ENCODE results near the gene ESRP2. TPM values are rescaled to one million over a fixed set of nuclear protein-coding genes. Genes with fewer than 3 reads are reported as not detected.

ESRP2 gene
- total RNA-seq, 2 donors from 2014 or later, result 0.23 TPM; not detected in 1

DNA sequence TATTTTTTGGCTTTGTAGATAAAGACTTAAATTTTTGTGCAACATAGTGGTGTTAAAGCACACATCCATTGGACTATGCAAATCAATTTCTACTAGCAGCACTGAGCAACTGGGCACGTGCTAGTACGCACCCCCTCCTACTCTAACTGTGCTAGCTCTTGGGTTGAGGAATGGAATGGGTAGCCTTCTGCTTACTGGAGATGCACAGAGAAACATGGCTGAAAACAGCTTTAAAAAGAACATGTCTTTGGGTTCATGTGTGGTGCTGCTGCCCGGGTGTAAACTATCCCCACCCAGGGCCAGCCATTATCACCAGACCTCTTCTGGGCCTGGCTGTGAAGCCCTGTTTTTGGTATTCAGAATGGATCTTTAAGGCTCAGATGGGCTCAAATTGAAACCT lies 7.3 kb downstream of the ESRP2 start:
- intact Hi-C loops (cut with DNase I), result loop anchor here in 1 of 2 donors (10.0 kb wide), 1 partner anchor 144 kb away; the partner anchor contains the start of gene NFATC3
- DNase-seq (ENCODE audit: low spot score), result peak; percentile 14

GRCh38 chr16:68227850-68228553 lies 7.9 kb downstream of the ESRP2 start:
- no peak for DNase-seq (ENCODE audit: low spot score)
- intact Hi-C loops (cut with DNase I), result loop anchor here in 1 of 2 donors (10.0 kb wide), 1 partner anchor 143 kb away; the partner anchor contains the start of gene NFATC3

DNA sequence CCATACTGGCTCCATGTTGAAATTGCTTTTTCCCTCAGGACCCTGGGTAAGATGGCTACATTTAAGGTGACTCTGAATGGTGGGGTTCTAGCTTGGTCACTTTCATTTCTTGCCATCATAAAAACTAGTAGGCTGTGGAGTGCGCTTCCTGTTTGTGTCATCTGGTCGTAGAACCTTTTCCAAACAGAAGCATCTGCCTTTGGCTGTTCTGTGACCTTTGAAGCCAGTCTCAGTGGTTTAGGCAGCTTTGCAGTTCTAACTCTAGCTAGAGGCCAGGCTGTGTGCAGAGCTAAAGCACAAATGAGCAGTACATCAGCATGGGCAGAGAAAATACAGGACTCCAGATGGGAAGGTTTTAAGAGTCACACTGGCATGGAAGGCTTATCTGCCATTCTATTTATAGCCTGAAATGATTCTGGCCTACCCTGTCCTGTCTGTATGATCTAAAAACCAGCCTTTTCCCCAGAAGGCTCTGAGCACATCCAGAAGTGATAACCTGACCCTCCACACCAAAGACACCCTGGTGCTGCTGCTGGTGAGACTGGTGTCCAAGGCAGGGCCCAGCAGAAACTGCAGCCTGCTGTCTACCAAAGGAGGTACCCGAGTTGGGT lies 8.6 kb downstream of the ESRP2 start:
- no peak for DNase-seq (ENCODE audit: low spot score)
- intact Hi-C loops (cut with DNase I), result loop anchor here in 1 of 2 donors (10.0 kb wide), 1 partner anchor 142 kb away; the partner anchor contains the start of gene NFATC3

DNA sequence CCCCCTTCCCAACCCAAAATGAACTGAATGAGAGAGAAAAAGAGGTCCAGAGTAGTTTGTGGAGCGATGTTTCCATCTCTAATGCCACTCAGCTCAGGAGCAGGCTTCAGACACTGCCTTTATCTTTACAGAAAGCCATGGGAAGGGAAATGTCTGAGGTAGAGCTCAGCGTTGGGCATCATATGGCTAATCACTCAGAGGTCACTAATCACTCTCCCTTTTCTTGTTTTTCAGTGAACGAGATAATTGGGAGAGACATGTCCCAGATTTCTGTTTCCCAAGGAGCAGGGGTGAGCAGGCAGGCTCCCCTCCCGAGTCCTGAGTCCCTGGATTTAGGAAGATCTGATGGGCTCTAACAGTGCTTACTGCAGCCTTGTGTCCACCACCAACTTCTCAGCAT lies 9.8 kb downstream of the ESRP2 start:
- intact Hi-C loops (cut with DNase I), result loop anchor here in 1 of 2 donors (10.0 kb wide), 1 partner anchor 141 kb away; the partner anchor contains the start of gene NFATC3
- no peak for DNase-seq (ENCODE audit: low spot score)

DNA sequence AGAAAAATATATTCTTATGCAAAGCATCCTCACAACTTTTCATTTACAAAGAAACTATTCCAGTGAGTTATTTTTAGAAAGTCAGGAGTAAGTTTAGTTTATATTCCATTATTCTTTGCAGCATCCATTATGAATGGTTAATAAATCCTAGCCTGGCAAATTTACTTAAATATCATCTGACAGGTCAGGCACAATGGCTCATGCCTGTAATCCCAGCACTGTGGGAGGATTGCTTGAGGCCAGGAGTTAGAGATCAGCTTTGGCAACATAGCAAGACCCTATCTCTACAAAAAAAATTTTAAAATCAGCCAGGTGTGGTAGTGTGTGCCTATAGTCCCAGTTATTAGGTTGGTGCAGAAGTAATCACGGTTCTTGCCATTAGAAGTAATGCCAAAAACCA lies 12.9 kb downstream of the ESRP2 start:
- intact Hi-C loops (cut with DNase I), result loop anchor here in 1 of 2 donors (10.0 kb wide), 1 partner anchor 138 kb away; the partner anchor contains the start of gene NFATC3
- no peak for DNase-seq (ENCODE audit: low spot score)

GRCh38 chr16:68219725-68220351 lies 16.1 kb downstream of the ESRP2 start:
- intact Hi-C loops (cut with DNase I), result loop anchor here in 1 of 2 donors (10.0 kb wide), 2 partner anchors 135 to 585 kb away; partner anchors contain the start of gene NFATC3
- no peak for DNase-seq (ENCODE audit: low spot score)

DNA sequence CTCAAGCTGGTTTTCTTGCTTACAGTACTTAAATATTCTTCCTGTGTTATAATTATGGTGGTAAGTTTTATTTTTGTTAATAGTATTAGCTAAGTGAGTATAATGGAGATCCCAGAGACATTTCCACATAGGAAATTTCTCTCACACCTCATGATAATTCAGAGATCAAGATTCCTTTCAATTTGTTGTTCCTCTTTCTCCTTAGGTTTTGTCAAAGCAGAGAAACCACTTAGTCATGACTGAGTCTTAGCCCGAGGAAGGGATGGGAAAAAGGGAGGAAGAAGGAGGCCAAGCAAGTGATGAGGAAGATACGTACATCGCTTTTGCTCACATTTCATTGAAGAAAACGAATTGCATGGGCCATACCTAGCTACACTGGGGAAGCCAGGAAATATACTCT lies 18.4 kb downstream of the ESRP2 start:
- no peak for DNase-seq (ENCODE audit: low spot score)
- intact Hi-C loops (cut with DNase I), result loop anchor here in 1 of 2 donors (10.0 kb wide), 1 partner anchor 587 kb away; no protein-coding TSS in a partner anchor

- no peak for DNase-seq (ENCODE audit: low spot score)
- intact Hi-C loops (cut with DNase I), result loop anchor here in 1 of 2 donors (10.0 kb wide), 1 partner anchor 589 kb away; no protein-coding TSS in a partner anchor
Measured at GRCh38 chr16:68216240-68216639, 19.7 kb downstream of the ESRP2 start.

GRCh38 chr16:68215302-68215701 lies 20.6 kb downstream of the ESRP2 start:
- no peak for DNase-seq (ENCODE audit: low spot score)
- intact Hi-C loops (cut with DNase I), result loop anchor here in 1 of 2 donors (10.0 kb wide), 1 partner anchor 589 kb away; no protein-coding TSS in a partner anchor

- intact Hi-C loops (cut with DNase I), result loop anchor here in 1 of 2 donors (10.0 kb wide), 1 partner anchor 590 kb away; no protein-coding TSS in a partner anchor
- no peak for DNase-seq (ENCODE audit: low spot score)
Measured at GRCh38 chr16:68214726-68215125, 21.2 kb downstream of the ESRP2 start.

GRCh38 chr16:68206245-68206644 lies 29.7 kb downstream of the ESRP2 start:
- no peak for DNase-seq (ENCODE audit: low spot score)
- intact Hi-C loops (cut with DNase I), result no loop called here

- intact Hi-C loops (cut with DNase I), result no loop called here
Measured at GRCh38 chr16:68202091-68202519, 33.8 kb downstream of the ESRP2 start.

GRCh38 chr16:68200088-68200783 lies 35.7 kb downstream of the ESRP2 start:
- intact Hi-C loops (cut with DNase I), result no loop called here
- DNase-seq (ENCODE audit: low spot score), result no peak

More at GRCh38 chr16:68202091-68202519, 33.8 kb downstream of the ESRP2 start:
- no peak for DNase-seq (ENCODE audit: low spot score)

- intact Hi-C loops (cut with DNase I), result no loop called here
- no peak for DNase-seq (ENCODE audit: low spot score)
Measured at GRCh38 chr16:68197250-68197649, 38.7 kb downstream of the ESRP2 start.

DNA sequence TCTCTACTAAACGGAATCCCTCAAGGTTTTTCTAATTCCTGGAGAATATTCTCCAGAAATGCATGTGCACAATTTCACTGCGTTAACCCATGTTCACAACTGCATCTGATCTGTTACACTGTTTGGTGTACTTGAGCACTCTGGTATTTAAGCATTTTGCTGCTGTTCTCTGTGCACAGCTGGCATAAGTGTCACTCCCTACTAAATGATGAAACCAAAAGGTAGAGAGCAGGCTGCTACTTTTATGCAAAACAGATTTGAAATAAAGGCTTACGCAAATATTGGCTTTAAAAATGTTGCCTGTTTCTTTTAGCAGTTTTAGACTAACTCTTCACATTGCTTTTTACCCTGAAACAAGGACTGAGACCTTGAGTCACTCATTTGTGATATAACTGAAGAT lies 41.7 kb downstream of the ESRP2 start:
- DNase-seq (ENCODE audit: low spot score), result no peak
- intact Hi-C loops (cut with DNase I), result no loop called here

DNA sequence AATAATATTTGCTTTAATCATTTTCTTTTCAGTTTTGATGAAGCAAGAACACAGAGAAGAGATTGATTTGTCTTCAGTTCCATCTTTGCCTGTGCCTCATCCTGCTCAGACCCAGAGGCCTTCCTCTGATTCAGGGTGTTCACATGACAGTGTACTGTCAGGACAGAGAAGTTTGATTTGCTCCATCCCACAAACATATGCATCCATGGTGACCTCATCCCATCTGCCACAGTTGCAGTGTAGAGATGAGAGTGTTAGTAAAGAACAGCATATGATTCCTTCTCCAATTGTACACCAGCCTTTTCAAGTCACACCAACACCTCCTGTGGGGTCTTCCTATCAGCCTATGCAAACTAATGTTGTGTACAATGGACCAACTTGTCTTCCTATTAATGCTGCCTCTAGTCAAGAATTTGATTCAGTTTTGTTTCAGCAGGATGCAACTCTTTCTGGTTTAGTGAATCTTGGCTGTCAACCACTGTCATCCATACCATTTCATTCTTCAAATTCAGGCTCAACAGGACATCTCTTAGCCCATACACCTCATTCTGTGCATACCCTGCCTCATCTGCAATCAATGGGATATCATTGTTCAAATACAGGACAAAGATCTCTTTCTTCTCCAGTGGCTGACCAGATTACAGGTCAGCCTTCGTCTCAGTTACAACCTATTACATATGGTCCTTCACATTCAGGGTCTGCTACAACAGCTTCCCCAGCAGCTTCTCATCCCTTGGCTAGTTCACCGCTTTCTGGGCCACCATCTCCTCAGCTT lies 45.0 kb downstream of the ESRP2 start:
- intact Hi-C loops (cut with DNase I), result no loop called here
- DNase-seq (ENCODE audit: low spot score), result no peak

GRCh38 chr16:68190081-68190480 lies 45.8 kb downstream of the ESRP2 start:
- intact Hi-C loops (cut with DNase I), result no loop called here

DNA sequence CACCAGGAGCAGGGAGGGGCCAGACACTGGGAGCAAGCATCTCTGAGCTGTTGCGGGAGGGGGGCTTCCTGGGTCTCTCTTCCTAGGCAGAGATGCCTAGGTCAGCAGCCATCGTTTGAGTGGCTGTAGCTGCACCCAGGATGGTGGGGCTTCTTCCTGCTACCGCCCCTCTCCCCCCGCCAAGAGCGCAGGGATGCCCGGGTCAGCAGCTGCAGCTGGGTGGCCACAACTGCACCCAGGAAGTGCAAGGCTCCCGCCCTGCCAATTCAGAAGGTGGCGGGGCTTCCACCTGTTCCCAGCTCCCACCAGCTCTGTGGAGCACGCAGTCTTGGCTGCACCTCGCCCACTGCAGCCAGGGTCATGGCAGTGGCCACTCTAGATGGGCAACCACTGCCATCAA lies 47.8 kb downstream of the ESRP2 start:
- intact Hi-C loops (cut with DNase I), result loop anchor here in 1 of 2 donors (5.0 kb wide), 1 partner anchor 601 kb away; no protein-coding TSS in a partner anchor
- no peak for DNase-seq (ENCODE audit: low spot score)

More at GRCh38 chr16:68190081-68190480, 45.8 kb downstream of the ESRP2 start:
- DNase-seq (ENCODE audit: low spot score), result no peak

All from posterior vena cava (tissue), 2 donors.